ENCODE results near the gene OR8B8. TPM values are rescaled to one million over a fixed set of nuclear protein-coding genes. Genes with fewer than 3 reads are reported as not detected.

OR8B8 gene, protein sequence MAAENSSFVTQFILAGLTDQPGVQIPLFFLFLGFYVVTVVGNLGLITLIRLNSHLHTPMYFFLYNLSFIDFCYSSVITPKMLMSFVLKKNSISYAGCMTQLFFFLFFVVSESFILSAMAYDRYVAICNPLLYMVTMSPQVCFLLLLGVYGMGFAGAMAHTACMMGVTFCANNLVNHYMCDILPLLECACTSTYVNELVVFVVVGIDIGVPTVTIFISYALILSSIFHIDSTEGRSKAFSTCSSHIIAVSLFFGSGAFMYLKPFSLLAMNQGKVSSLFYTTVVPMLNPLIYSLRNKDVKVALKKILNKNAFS
- not detected in 2 replicates for total RNA-seq (ENCODE audit: low replicate concordance)

DNA sequence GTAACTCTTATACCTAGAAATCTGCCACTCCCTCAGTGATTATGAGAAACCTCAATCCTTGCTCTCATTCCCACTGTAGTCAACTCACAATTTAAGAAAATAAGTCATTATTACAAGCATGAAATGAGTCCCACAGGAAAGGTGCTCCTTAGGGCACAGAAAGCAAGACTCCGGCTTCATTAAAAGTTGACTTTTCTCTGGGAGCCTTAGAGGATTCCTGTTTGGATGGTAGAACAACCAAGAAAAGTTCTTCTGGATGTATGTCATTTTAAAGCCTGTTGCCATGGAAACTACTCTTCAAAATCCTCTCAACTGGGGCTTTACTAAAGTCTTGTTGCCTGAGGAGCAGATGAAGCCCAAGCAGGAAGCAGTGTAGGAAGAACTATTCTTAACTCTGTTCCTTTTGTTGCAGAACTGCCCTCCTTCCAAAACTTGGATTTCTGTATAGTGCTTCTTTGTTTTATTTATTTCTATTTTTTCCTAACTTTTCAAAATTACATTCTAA lies at the start of gene OR8B8:
TSS of gene OR8B8 (minus strand) at position 51 of the 505 bp plus-strand sequence. CDS start 4,611 bp downstream, outside the sequence.

DNA sequence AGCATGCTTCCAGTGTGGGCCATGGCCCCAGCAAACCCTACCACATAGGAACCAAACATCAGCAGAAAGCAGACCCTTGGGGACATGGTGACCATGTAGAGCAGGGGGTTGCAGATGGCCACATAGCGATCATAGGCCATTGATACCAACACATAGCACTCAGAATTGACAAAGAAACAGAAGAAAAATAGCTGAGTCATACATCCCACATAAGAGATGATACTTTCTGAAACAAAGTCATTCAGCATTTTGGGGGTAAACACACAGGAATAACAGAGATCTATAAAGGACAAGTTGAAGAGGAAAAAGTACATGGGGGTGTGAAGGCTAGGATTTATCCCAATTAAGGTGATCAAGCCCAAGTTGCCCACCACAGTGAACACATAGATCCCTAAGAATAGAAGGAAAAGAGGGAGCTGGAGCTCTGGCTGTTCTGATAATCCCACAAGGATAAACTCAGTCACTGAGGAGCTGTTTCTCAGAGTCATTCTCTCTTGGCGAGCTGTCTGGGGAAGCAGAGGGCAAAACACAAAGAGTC lies 21.0 kb downstream of the OR8B8 start, which contains the start of gene OR8B4:
TSS of gene OR8B4 (minus strand) at position 488 of the 538 bp plus-strand sequence. CDS start at position 488, 0 bp downstream.

DNA sequence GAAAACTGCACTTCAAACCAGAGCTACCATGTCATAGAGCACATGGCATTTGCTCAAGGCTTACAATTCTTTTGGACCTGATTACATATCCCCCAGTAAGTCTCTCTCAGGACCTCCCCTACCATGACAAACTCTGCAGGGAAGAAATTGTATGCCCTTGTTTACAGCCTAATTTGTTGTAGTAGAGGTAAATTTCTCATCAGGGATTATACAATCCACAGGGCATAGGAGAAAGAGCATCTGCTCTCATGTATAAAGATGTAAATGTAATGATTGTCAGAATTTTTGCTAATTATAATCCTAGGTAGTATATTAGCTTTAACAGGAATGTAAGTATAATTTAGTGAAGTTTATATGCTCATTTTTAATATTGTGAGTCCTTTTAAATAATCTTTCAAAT lies 46.6 kb downstream of the OR8B8 start, which contains the start of gene OR8B3:
TSS of gene OR8B3 (minus strand) at position 101 of the 400 bp plus-strand sequence. CDS start 1,673 bp downstream, outside the sequence.

Other genes starting within 250 kb of the OR8B8 start
- gene OR8G1, start 204.6 kb downstream of the OR8B8 start, total RNA-seq (ENCODE audit: low replicate concordance) = not detected in 2 replicates
- not detected in 2 replicates for gene OR8G5, start 189.3 kb downstream of the OR8B8 start, total RNA-seq (ENCODE audit: low replicate concordance)
- gene OR8D1, start 131.7 kb downstream of the OR8B8 start, total RNA-seq (ENCODE audit: low replicate concordance) = not detected in 2 replicates
- not detected in 2 replicates for gene OR8D2, start 125.5 kb downstream of the OR8B8 start, total RNA-seq (ENCODE audit: low replicate concordance)
- not detected in 2 replicates for gene OR8B2, start 61.2 kb downstream of the OR8B8 start, total RNA-seq (ENCODE audit: low replicate concordance)
- not detected in 2 replicates for gene OR8B3, start 46.7 kb downstream of the OR8B8 start, total RNA-seq (ENCODE audit: low replicate concordance)
- gene OR8B4, start 20.8 kb downstream of the OR8B8 start, total RNA-seq (ENCODE audit: low replicate concordance) = not detected in 2 replicates
- gene OR8B12, start 98.0 kb upstream of the OR8B8 start, total RNA-seq (ENCODE audit: low replicate concordance) = not detected in 2 replicates
- gene OR8A1, start 124.3 kb upstream of the OR8B8 start, total RNA-seq (ENCODE audit: low replicate concordance) = not detected in 2 replicates
- gene PANX3, start 165.7 kb upstream of the OR8B8 start, total RNA-seq (ENCODE audit: low replicate concordance) = not detected in 2 replicates
- 14.5 and 18.3 TPM in 2 replicates for gene TBRG1, start 177.2 kb upstream of the OR8B8 start, total RNA-seq (ENCODE audit: low replicate concordance)
- gene SIAE, start 228.0 kb upstream of the OR8B8 start, total RNA-seq (ENCODE audit: low replicate concordance) = 12.5 and 20.1 TPM in 2 replicates
- gene SPA17, start 228.2 kb upstream of the OR8B8 start, total RNA-seq (ENCODE audit: low replicate concordance) = 7.8 and 10.1 TPM in 2 replicates

Data from smooth muscle cell of the coronary artery (primary cell).